G401 (cell line): ENCODE measurements around the gene TRAM2. TPM values are rescaled to one million over a fixed set of nuclear protein-coding genes. Genes with fewer than 3 reads are reported as not detected.
"Not testable (repeated sequence)": the region's sequence is repeated elsewhere in the genome, so short reads cannot be mapped to it uniquely, and the experiment has no call there.

Source experiments
- DNase-seq: peaks from one replicate; pipeline ENCODE4 v3.0.0-alpha.2; 2015; ENCODE audit warnings: low spot score
- in situ Hi-C: cut with HindIII; loops from 2 replicates; pipeline ENCODE4 v1.10.0; 2016; ENCODE audit warnings: low sequenced_read_pairs, mixed read lengths
- total RNA-seq: library from RNA; depleted of rRNA; stranded (reverse); fragments of >200 nt; shearing (Covaris generic); gene quantifications from 2 replicates; pipeline ENCODE4 v1.2.3, GENCODE V29; 2014; rRNA removed

The TRAM2 gene
- total RNA-seq, 1 experiment from 2014 or later = 9.6 TPM

GRCh38 chr6:52475307-52475706, 101.6 kb downstream of the TRAM2 start:
- in situ Hi-C loops = no loop called here
- DNase-seq = no peak

DNA sequence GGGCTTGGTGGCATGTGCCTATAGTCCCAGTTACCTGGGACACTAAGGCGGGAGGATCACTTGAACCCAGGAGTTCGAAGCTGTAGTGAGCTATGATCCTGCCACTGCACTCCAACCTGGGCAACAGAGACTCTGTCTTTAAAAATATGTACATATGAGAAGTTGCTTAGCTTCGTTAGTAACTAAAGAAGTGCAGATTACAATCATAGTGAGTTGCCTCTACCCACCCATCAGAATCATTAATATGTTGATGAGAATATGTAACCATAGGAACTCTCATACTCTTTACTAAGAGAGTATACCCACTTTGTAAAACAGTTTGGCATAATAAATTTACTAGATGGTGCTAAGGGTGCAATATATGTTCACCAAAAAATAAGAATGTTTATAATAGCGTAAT, 102.7 kb downstream of the TRAM2 start:
- no peak for DNase-seq
- in situ Hi-C loops = no loop called here

GRCh38 chr6:52461194-52461593, 115.7 kb downstream of the TRAM2 start:
- in situ Hi-C loops, DNase-seq: not testable (repeated sequence)

GRCh38 chr6:52457096-52457495, 119.8 kb downstream of the TRAM2 start:
- no peak for DNase-seq
- in situ Hi-C loops = no loop called here

DNA sequence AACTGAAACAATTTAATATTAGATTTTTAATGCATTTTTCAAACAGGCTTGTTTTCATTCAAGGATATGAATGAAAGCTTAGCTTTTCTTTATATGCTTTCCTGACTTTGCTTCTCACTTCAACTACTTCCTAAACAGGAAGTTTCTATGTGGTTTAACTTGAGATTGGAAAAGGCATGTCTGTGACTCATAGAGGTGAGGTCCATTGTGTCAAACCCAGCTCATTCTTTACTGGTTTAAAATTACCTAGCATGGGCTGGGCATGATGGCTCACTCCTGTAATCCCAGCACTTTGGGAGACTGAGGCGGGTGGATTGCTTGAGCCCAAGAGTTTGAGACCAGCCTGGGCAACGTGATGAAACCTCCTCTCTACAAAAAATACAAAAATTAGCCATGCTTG, 122.3 kb downstream of the TRAM2 start:
- in situ Hi-C loops = no loop called here
- DNase-seq = no peak

Other genes starting within 250 kb of the TRAM2 start
- 26.0 and 29.6 TPM in 2 replicates for gene PAQR8, start 214.9 kb downstream of the TRAM2 start, total RNA-seq
- 20.7 and 29.2 TPM in 2 replicates for gene EFHC1, start 156.7 kb downstream of the TRAM2 start, total RNA-seq
- 47.1 and 61.1 TPM in 2 replicates for gene TMEM14A, start 94.1 kb upstream of the TRAM2 start, total RNA-seq
- not detected in 2 replicates for gene GSTA2, start 186.4 kb upstream of the TRAM2 start, total RNA-seq
- not detected in 2 replicates for gene GSTA1, start 226.8 kb upstream of the TRAM2 start, total RNA-seq